OCI-LY3 (cell line): ENCODE results near the gene GID8.
A peak's percentile ranks its signal among the peaks of the same experiment; 100 is the strongest.

ENCODE experiments used
- H2AFZ ChIP-seq: fragments of 200-600, 300-600 bp; shearing (Covaris generic); 2 replicates; pipeline ENCODE4 v1.6.0; 2014; ENCODE audit warnings: antibody characterized with exemption, low read depth, low read length
- H3K27ac ChIP-seq: fragments of 200-600, 300-600 bp; sonication (generic); 2 replicates; pipeline ENCODE4 v1.5.1; 2014; ENCODE audit warnings: mild to moderate bottlenecking, low read length, moderate library complexity, mixed read lengths
- H3K27me3 ChIP-seq: fragments of 200-600, 300-600 bp; sonication (generic); 2 replicates; pipeline ENCODE4 v1.6.1; 2014; ENCODE audit warnings: low read depth, low read length, mixed read lengths
- H3K36me3 ChIP-seq: fragments of 200-600, 300-600 bp; sonication (generic); replicated peaks from 2 replicates; pipeline ENCODE3; 2014; ENCODE audit warnings: low read depth, low read length, mixed read lengths
- H3K4me1 ChIP-seq: fragments of 300-600, 200-600 bp; sonication (generic); 2 replicates; pipeline ENCODE4 v1.6.1; 2014; ENCODE audit warnings: low read length, mixed read lengths
- H3K4me2 ChIP-seq: fragments of 200-600, 300-600 bp; sonication (generic); 2 replicates; pipeline ENCODE4 v1.6.1; 2014; ENCODE audit warnings: low read length, mixed read lengths
- H3K4me3 ChIP-seq: fragments of 300-600, 200-600 bp; sonication (generic); 2 replicates; pipeline ENCODE4 v1.5.1; 2014; ENCODE audit warnings: antibody characterized with exemption, mild to moderate bottlenecking, low read length, moderate library complexity
- H3K79me2 ChIP-seq: fragments of 300-600, 200-600 bp; shearing (Covaris generic); 2 replicates; pipeline ENCODE4 v1.6.1; 2014; ENCODE audit warnings: mild to moderate bottlenecking, low read length, mixed read lengths
- H3K9ac ChIP-seq: fragments of 300-600, 200-600 bp; shearing (Covaris generic); 2 replicates; pipeline ENCODE4 v1.6.0; 2014; ENCODE audit warnings: mild to moderate bottlenecking, low read length, moderate library complexity
- H3K9me3 ChIP-seq: fragments of 200-600, 300-600 bp; shearing (Covaris generic); 2 replicates; pipeline ENCODE4 v1.6.1; 2014; ENCODE audit warnings: low read length, mixed read lengths; ENCODE audit not compliant: insufficient read depth
- H4K20me1 ChIP-seq: fragments of 200-600, 300-600 bp; sonication (generic); 2 replicates; pipeline ENCODE4 v1.6.1; 2016; ENCODE audit warnings: low read length, mixed read lengths; ENCODE audit not compliant: insufficient read depth
- CTCF ChIP-seq: fragments of 200-600, 300-600 bp; sonication (generic); IDR thresholded peaks from 2 replicates; pipeline ENCODE4 v1.5.1; 2014; ENCODE audit warnings: antibody characterized with exemption, low read length, low read depth
- EZH2phosphoT487 ChIP-seq: fragments of 200-600 bp; shearing (Covaris generic); IDR thresholded peaks from 2 replicates; pipeline ENCODE4 v1.6.1; 2018; ENCODE audit warnings: antibody characterized with exemption, mixed run types, low read depth

Gene GID8

GRCh38 chr20:62938105-62938888, at the start of gene GID8:
GID8 (plus strand) TSS chr20:62938147; CDS start chr20:62941503, 3,356 bp downstream.
- Histone ChIP-seq H3K27me3 (no peaks in the 10 kb centered on the region), H3K79me2 (peaks cover 96% of the 10 kb centered on the region), H3K4me2 (peak within 1 kb of the TSS; percentile 98), H3K9ac (peak within 1 kb of the TSS; percentile 95), H2AFZ (peak within 1 kb of the TSS; percentile 63), H3K36me3 (peaks cover 38% of the 10 kb centered on the region), H3K9me3 (no peaks in the 10 kb centered on the region), H4K20me1 (peaks cover 35% of the 10 kb centered on the region), H3K4me1 (peaks cover 22% of the 10 kb centered on the region), H3K4me3 (peak within 1 kb of the TSS; percentile 94), H3K27ac (peak within 1 kb of the TSS; percentile 66)
- no peak for TF ChIP-seq EZH2phosphoT487
- TF ChIP-seq CTCF = no peak

DNA sequence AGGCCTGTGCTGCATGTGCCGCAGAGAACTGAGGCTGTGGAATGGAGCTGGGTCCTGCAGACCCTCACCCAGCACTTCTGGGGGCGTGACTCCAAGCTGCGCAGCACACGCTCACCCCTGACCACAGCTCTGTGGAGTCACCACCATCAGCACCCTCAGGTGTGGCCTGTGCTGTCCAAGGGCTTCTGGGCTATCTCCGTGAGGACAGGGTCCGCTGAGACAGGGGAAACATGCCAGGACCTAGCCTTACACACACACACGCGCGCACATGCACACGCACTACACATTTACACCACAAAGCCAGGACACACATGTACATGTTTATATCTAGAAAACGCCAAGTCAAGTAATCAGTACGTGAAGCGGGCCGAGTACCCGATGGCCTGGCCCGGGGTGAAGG, 49.5 kb upstream of the GID8 start:
- H3K79me2 ChIP-seq = 0 out of 2 replicates have a peak, but pooled peaks cover 5% of the 10 kb centered on the region
- H3K27me3 ChIP-seq = no peaks in the 10 kb centered on the region
- H3K36me3 ChIP-seq = peaks cover 89% of the 10 kb centered on the region
- H4K20me1 ChIP-seq = no peaks in the 10 kb centered on the region
- H3K4me1 ChIP-seq = peaks cover 38% of the 10 kb centered on the region
- H3K9ac ChIP-seq = no peak overlapping the region
- H2AFZ ChIP-seq = no peak overlapping the region
- TF ChIP-seq EZH2phosphoT487 = no peak
- TF ChIP-seq CTCF = no peak
- no peaks in the 10 kb centered on the region for H3K9me3 ChIP-seq
- no peak overlapping the region for H3K27ac ChIP-seq
- no peak overlapping the region for H3K4me3 ChIP-seq
- no peak overlapping the region for H3K4me2 ChIP-seq

GRCh38 chr20:62888910-62889309, 49.0 kb upstream of the GID8 start:
- Histone ChIP-seq H3K27ac (no peak overlapping the region), H3K9me3 (no peaks in the 10 kb centered on the region), H3K4me2 (no peak overlapping the region), H3K79me2 (0 out of 2 replicates have a peak, but pooled peaks cover 5% of the 10 kb centered on the region), H2AFZ (no peak overlapping the region), H4K20me1 (no peaks in the 10 kb centered on the region), H3K4me3 (no peak overlapping the region), H3K4me1 (peaks cover 38% of the 10 kb centered on the region), H3K9ac (no peak overlapping the region), H3K36me3 (peaks cover 94% of the 10 kb centered on the region), H3K27me3 (no peaks in the 10 kb centered on the region)
- TF ChIP-seq EZH2phosphoT487 (no peak), CTCF (no peak)

- H4K20me1 ChIP-seq = no peaks in the 10 kb centered on the region
Observed at GRCh38 chr20:62889411-62889810, 48.5 kb upstream of the GID8 start.

More at GRCh38 chr20:62889411-62889810, 48.5 kb upstream of the GID8 start:
- 0 out of 2 replicates have a peak, but pooled peaks cover 3% of the 10 kb centered on the region for H3K79me2 ChIP-seq
- no peak overlapping the region for H3K4me2 ChIP-seq
- no peak overlapping the region for H3K9ac ChIP-seq
- H2AFZ ChIP-seq = no peak overlapping the region
- H3K36me3 ChIP-seq = peaks cover 93% of the 10 kb centered on the region
- TF ChIP-seq EZH2phosphoT487 = no peak
- no peak for TF ChIP-seq CTCF
- H3K4me1 ChIP-seq = peaks cover 36% of the 10 kb centered on the region
- no peak overlapping the region for H3K27ac ChIP-seq
- no peaks in the 10 kb centered on the region for H3K27me3 ChIP-seq
- no peak overlapping the region for H3K4me3 ChIP-seq
- H3K9me3 ChIP-seq = no peaks in the 10 kb centered on the region
